NCI-H146 treated with DMSO at 0.1 percent for 48 hours (cell line): ENCODE measurements around the gene PHACTR4.
"Not testable (repeated sequence)": the region's sequence is repeated elsewhere in the genome, so short reads cannot be mapped to it uniquely, and the experiment has no call there.

Source experiments
- DNase-seq: peaks from one replicate; lab custom pipeline; 2025; ENCODE audit not compliant: unreplicated experiment; lab: John Stamatoyannopoulos, UW

The PHACTR4 gene

GRCh38 chr1:28482702-28483101, 113.2 kb downstream of the PHACTR4 start:
- no peak for DNase-seq

- no peak for DNase-seq
Observed at GRCh38 chr1:28494737-28495136, 125.2 kb downstream of the PHACTR4 start.

GRCh38 chr1:28499553-28499952, 130.0 kb downstream of the PHACTR4 start:
- no peak for DNase-seq

GRCh38 chr1:28501925-28502324, 132.4 kb downstream of the PHACTR4 start:
- DNase-seq: no peak

- DNase-seq: no peak
Observed at GRCh38 chr1:28503117-28503516, 133.6 kb downstream of the PHACTR4 start.

- DNase-seq: peak; percentile 86
Observed at GRCh38 chr1:28505406-28506187, 136.1 kb downstream of the PHACTR4 start, which contains the start of gene RCC1. Gene RCC1, plus strand, starts transcription at chr1:28506043. Its CDS starts 23,824 bp downstream, at chr1:28529867.

GRCh38 chr1:28506907-28507246, 137.3 kb downstream of the PHACTR4 start:
- DNase-seq: no peak

- no peak for DNase-seq
Observed at GRCh38 chr1:28507247-28507645, 137.7 kb downstream of the PHACTR4 start.

GRCh38 chr1:28507646-28508434, 138.3 kb downstream of the PHACTR4 start:
- DNase-seq: no peak

GRCh38 chr1:28508435-28508754, 138.9 kb downstream of the PHACTR4 start:
- no peak for DNase-seq

GRCh38 chr1:28509705-28510272, 140.2 kb downstream of the PHACTR4 start:
- no peak for DNase-seq

- DNase-seq: no peak
Observed at GRCh38 chr1:28510273-28510969, 140.9 kb downstream of the PHACTR4 start.

- DNase-seq: no peak
Observed at GRCh38 chr1:28510970-28511440, 141.5 kb downstream of the PHACTR4 start.

- no peak for DNase-seq
Observed at GRCh38 chr1:28512058-28512611, 142.6 kb downstream of the PHACTR4 start.

GRCh38 chr1:28514445-28514933, 144.9 kb downstream of the PHACTR4 start:
- DNase-seq: not testable (repeated sequence)

- DNase-seq: no peak
Observed at GRCh38 chr1:28516518-28516956, 147.0 kb downstream of the PHACTR4 start.

- DNase-seq: no peak
Observed at GRCh38 chr1:28517649-28517999, 148.1 kb downstream of the PHACTR4 start.

GRCh38 chr1:28518000-28518744, 148.6 kb downstream of the PHACTR4 start:
- peak; percentile 43 for DNase-seq

- no peak for DNase-seq
Observed at GRCh38 chr1:28518745-28519341, 149.3 kb downstream of the PHACTR4 start.
